ENCODE measurements around the gene SORCS3.
A peak's percentile ranks its signal among the peaks of the same experiment; 100 is the strongest.

Gene SORCS3

GRCh38 chr10:104638861-104639589, 2.1 kb upstream of the SORCS3 start:
- H3K4me3 ChIP-seq (ENCODE audit: low read length) = no peak overlapping the region
- DNase-seq (ENCODE audit: low read depth) = peak; percentile 5
- TF ChIP-seq CTCF (IDR thresholded peaks at IDR 0.05; ENCODE audit: insufficient read depth, low read depth, low read length, missing control alignments) = peak; percentile 18

DNA sequence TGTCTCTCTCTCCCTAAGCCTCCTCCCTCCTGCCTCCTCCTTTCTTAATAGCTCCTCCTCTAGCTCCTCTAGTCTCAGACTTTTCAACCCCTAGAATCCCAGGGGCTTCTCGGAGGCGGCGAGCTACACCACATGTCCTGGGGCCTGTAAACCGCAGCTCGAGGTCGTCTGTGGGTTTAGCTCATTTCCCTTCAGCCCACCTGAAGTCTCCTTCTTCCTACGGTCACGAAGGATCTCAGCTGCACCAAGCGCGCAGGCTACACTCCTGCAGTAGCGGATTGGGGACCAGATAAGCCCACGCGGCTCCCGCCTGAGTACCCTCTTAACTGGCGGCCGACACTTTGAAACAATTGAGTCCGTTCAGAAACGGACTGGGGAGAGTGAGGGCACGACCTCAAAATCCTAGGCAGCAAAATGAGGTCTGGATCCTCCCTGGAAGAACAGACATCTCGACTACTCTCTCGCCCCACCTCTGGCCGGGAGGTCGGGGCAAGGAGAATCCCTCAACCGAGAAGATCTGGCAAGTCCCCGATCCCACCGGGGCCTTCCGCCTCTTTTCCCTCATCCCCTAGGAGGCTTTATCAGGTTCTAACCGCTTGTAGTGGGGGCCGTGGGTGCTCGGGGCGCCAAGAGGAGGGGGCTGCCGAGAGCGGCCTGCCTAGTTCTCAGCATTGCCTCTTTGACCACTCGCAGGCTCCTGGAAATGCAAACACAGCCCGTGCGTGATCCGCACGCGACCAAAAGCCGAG, 1.3 kb upstream of the SORCS3 start:
- TF ChIP-seq CTCF (IDR thresholded peaks at IDR 0.05; ENCODE audit: insufficient read depth, low read depth, low read length, missing control alignments) = no peak
- DNase-seq (ENCODE audit: low read depth) = peak; percentile 3
- H3K4me3 ChIP-seq (ENCODE audit: low read length) = no peak overlapping the region

- DNase-seq (ENCODE audit: low read depth) = no peak
- no peak for TF ChIP-seq CTCF (IDR thresholded peaks at IDR 0.05; ENCODE audit: insufficient read depth, low read depth, low read length, missing control alignments)
- H3K4me3 ChIP-seq (ENCODE audit: low read length) = no peak overlapping the region
Measured at GRCh38 chr10:104640339-104641186, 527 bp upstream of the SORCS3 start.

- DNase-seq (ENCODE audit: low read depth) = no peak
- H3K4me3 ChIP-seq (ENCODE audit: low read length) = no peak overlapping the region
- TF ChIP-seq CTCF (IDR thresholded peaks at IDR 0.05; ENCODE audit: insufficient read depth, low read depth, low read length, missing control alignments) = no peak
Measured at GRCh38 chr10:104641937-104642657, 1.0 kb downstream of the SORCS3 start.

DNA sequence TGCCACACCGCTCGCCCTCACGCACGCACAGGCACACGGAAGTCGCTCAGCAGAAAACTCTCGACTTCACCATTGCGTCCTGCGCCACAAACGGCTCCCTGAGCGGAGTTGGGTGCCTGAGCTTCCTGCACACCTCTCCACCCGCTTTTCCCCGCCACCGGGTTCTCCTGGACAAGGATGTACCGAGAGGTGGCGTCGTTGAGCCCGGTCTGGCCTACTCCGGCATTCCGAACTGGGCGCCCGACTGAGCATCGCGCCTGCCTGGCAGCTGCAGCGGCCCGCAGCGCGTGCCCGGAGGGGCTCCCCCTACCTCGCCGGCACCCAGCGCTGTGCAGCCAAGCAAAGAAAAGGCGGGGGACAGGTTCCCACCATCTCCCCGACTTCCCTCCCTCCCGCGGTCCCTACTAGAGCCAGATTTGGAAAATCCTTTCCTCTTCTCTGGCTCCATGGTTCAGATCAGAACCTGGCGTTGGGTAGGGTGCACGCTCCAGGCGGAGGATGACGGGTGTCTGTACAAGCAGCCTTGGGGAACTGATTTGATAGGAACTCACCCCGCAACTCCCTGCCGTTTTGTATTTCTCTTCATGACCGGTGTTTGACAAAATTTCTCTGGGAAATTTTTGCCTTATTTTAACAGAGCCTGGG, 1.7 kb downstream of the SORCS3 start:
- no peak overlapping the region for H3K4me3 ChIP-seq (ENCODE audit: low read length)

More for the DNA sequence above, 1.7 kb downstream of the SORCS3 start:
- peak; percentile 38 for TF ChIP-seq CTCF (IDR thresholded peaks at IDR 0.05; ENCODE audit: insufficient read depth, low read depth, low read length, missing control alignments)
- DNase-seq (ENCODE audit: low read depth) = peak; percentile 52

Data from epithelial cell of esophagus (primary cell).